ENCODE measurements around the gene SHROOM2. TPM values are rescaled to one million over a fixed set of nuclear protein-coding genes. Genes with fewer than 3 reads are reported as not detected.

Gene SHROOM2
- total and polyA plus RNA-seq, 2 donors (not counting 1 experiment from before 2014, with no cell fraction given) = under 0.01 to 6.3 TPM

- no peak for TF ChIP-seq EZH2 (IDR thresholded peaks at IDR 0.05; ENCODE audit: low read length, missing control alignments)
- Histone ChIP-seq H3K4me3 (replicated peaks in 1 of 4; ENCODE audit: control extremely low read depth in 1 of 4, insufficient read depth in 1 of 4, low read depth in 3 of 4, low read length in 4 of 4) (no peak overlapping the region), H3K9ac (ENCODE audit: insufficient read depth, low read length) (no peak overlapping the region), H3K36me3 (ENCODE audit: control insufficient read depth, insufficient read depth, low read length) (no peaks in the 10 kb centered on the region), H3K9me3 (ENCODE audit: control insufficient read depth, insufficient read depth, low read depth, low read length) (no peaks in the 10 kb centered on the region), H3K4me1 (ENCODE audit: control insufficient read depth, extremely low read depth, insufficient read depth, low read length) (no peaks in the 10 kb centered on the region), H3K4me2 (ENCODE audit: extremely low read depth, insufficient read depth, low read length) (no peak overlapping the region), H3K27me3 (ENCODE audit: control insufficient read depth, insufficient read depth, low read length) (no peaks in the 10 kb centered on the region), H3K79me2 (ENCODE audit: control insufficient read depth, insufficient read depth, low read length) (no peaks in the 10 kb centered on the region), H2AFZ (ENCODE audit: low read length) (no peak overlapping the region), H4K20me1 (ENCODE audit: control insufficient read depth, extremely low read depth, insufficient read depth, low read length) (no peaks in the 10 kb centered on the region), H3K27ac (ENCODE audit: insufficient read depth, low read length) (no peak overlapping the region)
- peak; percentile 53 to 58 for DNase-seq (ENCODE audit: low read depth in 2 of 2)
Observed at GRCh38 chrX:9948406-9948805, 162.2 kb downstream of the SHROOM2 start.

- H4K20me1 ChIP-seq (ENCODE audit: control insufficient read depth, extremely low read depth, insufficient read depth, low read length) = no peaks in the 10 kb centered on the region
- no peaks in the 10 kb centered on the region for H3K9me3 ChIP-seq (ENCODE audit: control insufficient read depth, insufficient read depth, low read depth, low read length)
- H3K4me2 ChIP-seq (ENCODE audit: extremely low read depth, insufficient read depth, low read length) = no peak overlapping the region
- H3K27ac ChIP-seq (ENCODE audit: insufficient read depth, low read length) = no peak overlapping the region
- no peaks in the 10 kb centered on the region for H3K79me2 ChIP-seq (ENCODE audit: control insufficient read depth, insufficient read depth, low read length)
- H3K4me3 ChIP-seq (replicated peaks in 1 of 4; ENCODE audit: control extremely low read depth in 1 of 4, insufficient read depth in 1 of 4, low read depth in 3 of 4, low read length in 4 of 4) = no peak overlapping the region
- H3K4me1 ChIP-seq (ENCODE audit: control insufficient read depth, extremely low read depth, insufficient read depth, low read length) = no peaks in the 10 kb centered on the region
- H2AFZ ChIP-seq (ENCODE audit: low read length) = no peak overlapping the region
- no peak overlapping the region for H3K9ac ChIP-seq (ENCODE audit: insufficient read depth, low read length)
- no peaks in the 10 kb centered on the region for H3K27me3 ChIP-seq (ENCODE audit: control insufficient read depth, insufficient read depth, low read length)
- TF ChIP-seq, protein P1, sequence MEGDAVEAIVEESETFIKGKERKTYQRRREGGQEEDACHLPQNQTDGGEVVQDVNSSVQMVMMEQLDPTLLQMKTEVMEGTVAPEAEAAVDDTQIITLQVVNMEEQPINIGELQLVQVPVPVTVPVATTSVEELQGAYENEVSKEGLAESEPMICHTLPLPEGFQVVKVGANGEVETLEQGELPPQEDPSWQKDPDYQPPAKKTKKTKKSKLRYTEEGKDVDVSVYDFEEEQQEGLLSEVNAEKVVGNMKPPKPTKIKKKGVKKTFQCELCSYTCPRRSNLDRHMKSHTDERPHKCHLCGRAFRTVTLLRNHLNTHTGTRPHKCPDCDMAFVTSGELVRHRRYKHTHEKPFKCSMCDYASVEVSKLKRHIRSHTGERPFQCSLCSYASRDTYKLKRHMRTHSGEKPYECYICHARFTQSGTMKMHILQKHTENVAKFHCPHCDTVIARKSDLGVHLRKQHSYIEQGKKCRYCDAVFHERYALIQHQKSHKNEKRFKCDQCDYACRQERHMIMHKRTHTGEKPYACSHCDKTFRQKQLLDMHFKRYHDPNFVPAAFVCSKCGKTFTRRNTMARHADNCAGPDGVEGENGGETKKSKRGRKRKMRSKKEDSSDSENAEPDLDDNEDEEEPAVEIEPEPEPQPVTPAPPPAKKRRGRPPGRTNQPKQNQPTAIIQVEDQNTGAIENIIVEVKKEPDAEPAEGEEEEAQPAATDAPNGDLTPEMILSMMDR (conservative IDR thresholded peaks at IDR 0.05 in 1 of 2, IDR thresholded peaks at IDR 0.05 in 1 of 2; ENCODE audit: low read depth in 1 of 2, low read length in 2 of 2) = no peak
- TF ChIP-seq EZH2 (IDR thresholded peaks at IDR 0.05; ENCODE audit: low read length, missing control alignments) = no peak
- H3K36me3 ChIP-seq (ENCODE audit: control insufficient read depth, insufficient read depth, low read length) = no peaks in the 10 kb centered on the region
- no peak for DNase-seq (ENCODE audit: low read depth in 2 of 2)
Observed at GRCh38 chrX:9952300-9952699, 166.1 kb downstream of the SHROOM2 start.

- Histone ChIP-seq H3K27ac (ENCODE audit: insufficient read depth, low read length) (no peak overlapping the region), H3K9ac (ENCODE audit: insufficient read depth, low read length) (no peak overlapping the region), H2AFZ (ENCODE audit: low read length) (no peak overlapping the region), H4K20me1 (ENCODE audit: control insufficient read depth, extremely low read depth, insufficient read depth, low read length) (no peaks in the 10 kb centered on the region), H3K4me1 (ENCODE audit: control insufficient read depth, extremely low read depth, insufficient read depth, low read length) (no peaks in the 10 kb centered on the region), H3K79me2 (ENCODE audit: control insufficient read depth, insufficient read depth, low read length) (no peaks in the 10 kb centered on the region), H3K27me3 (ENCODE audit: control insufficient read depth, insufficient read depth, low read length) (no peaks in the 10 kb centered on the region), H3K4me3 (replicated peaks in 1 of 4; ENCODE audit: control extremely low read depth in 1 of 4, insufficient read depth in 1 of 4, low read depth in 3 of 4, low read length in 4 of 4) (no peak overlapping the region), H3K4me2 (ENCODE audit: extremely low read depth, insufficient read depth, low read length) (no peak overlapping the region), H3K36me3 (ENCODE audit: control insufficient read depth, insufficient read depth, low read length) (no peaks in the 10 kb centered on the region), H3K9me3 (ENCODE audit: control insufficient read depth, insufficient read depth, low read depth, low read length) (no peaks in the 10 kb centered on the region)
- no peak for DNase-seq (ENCODE audit: low read depth in 2 of 2)
- TF ChIP-seq EZH2 (IDR thresholded peaks at IDR 0.05; ENCODE audit: low read length, missing control alignments) = no peak
- TF ChIP-seq, protein P1 (conservative IDR thresholded peaks at IDR 0.05 in 1 of 2, IDR thresholded peaks at IDR 0.05 in 1 of 2; ENCODE audit: low read depth in 1 of 2, low read length in 2 of 2) = no peak
Observed at GRCh38 chrX:9953396-9953795, 167.2 kb downstream of the SHROOM2 start.
